CD14-positive monocyte (primary cell): ENCODE results near the gene CDH23. TPM values are rescaled to one million over a fixed set of nuclear protein-coding genes. Genes with fewer than 3 reads are reported as not detected.

Source experiments
- DNase-seq, 3 donors: peaks; one replicate each; pipeline ENCODE4 v3.0.0-alpha.2; 2011 to 2022
- H2AFZ ChIP-seq: 2 replicates; pipeline ENCODE4 v1.6.0; 2012; ENCODE audit warnings: mild to moderate bottlenecking, low read depth, low read length, inconsistent platforms; ENCODE audit not compliant: insufficient read depth, poor library complexity, severe bottlenecking
- H3K27ac ChIP-seq, 2 donors: 1 replicate in 1 of 2; 2 replicates in 1 of 2; pipeline ENCODE4 v1.5.1; 2012 to 2013; ENCODE audit warnings: low read length in 2 of 2, control low read depth in 1 of 2, inconsistent platforms in 1 of 2, low read depth in 1 of 2, mild to moderate bottlenecking in 1 of 2
- H3K27me3 ChIP-seq, 2 donors: one replicate each; pipeline versions ENCODE4 v1.6.0 to v1.6.1; 2011 to 2013; ENCODE audit warnings: low read length in 2 of 2; ENCODE audit not compliant: control insufficient read depth in 2 of 2, insufficient read depth in 2 of 2
- H3K36me3 ChIP-seq, 2 donors: replicated peaks in 1 of 2; 1 replicate in 1 of 2; 2 replicates in 1 of 2; pipeline versions ENCODE4 v1.5.1 to v1.6.1; 2012 to 2013; ENCODE audit warnings: low read length in 2 of 2, control low read depth in 1 of 2, inconsistent platforms in 1 of 2, mild to moderate bottlenecking in 1 of 2; ENCODE audit not compliant: insufficient read depth in 2 of 2, control insufficient read depth in 1 of 2
- H3K4me1 ChIP-seq, 2 donors: 1 replicate in 1 of 2; 2 replicates in 1 of 2; pipeline versions ENCODE4 v1.5.1 to v1.6.1; 2012 to 2013; ENCODE audit warnings: low read length in 2 of 2, control low read depth in 1 of 2, inconsistent platforms in 1 of 2, mild to moderate bottlenecking in 1 of 2, moderate library complexity in 1 of 2; ENCODE audit not compliant: insufficient read depth in 2 of 2, control insufficient read depth in 1 of 2
- H3K4me2 ChIP-seq: replicated peaks from 2 replicates; pipeline ENCODE3; 2012; ENCODE audit warnings: low read length, moderate library complexity, mild to moderate bottlenecking; ENCODE audit not compliant: poor library complexity, severe bottlenecking; ENCODE audit errors: extremely low read depth
- H3K4me3 ChIP-seq, 3 experiments: fragments of 200-600 bp in 1 of 3; sonication (generic) in 1 of 3; replicated peaks in 1 of 3; 1 replicate in 2 of 3; 2 replicates in 1 of 3; pipeline ENCODE4 v1.5.1; 2011 to 2013; ENCODE audit warnings: low read length in 3 of 3, mild to moderate bottlenecking in 3 of 3, control low read depth in 2 of 3, low read depth in 2 of 3, inconsistent platforms in 1 of 3, moderate library complexity in 1 of 3
- H3K79me2 ChIP-seq: 2 replicates; pipeline ENCODE4 v1.6.0; 2012; ENCODE audit warnings: mild to moderate bottlenecking, control low read depth, inconsistent platforms, low read length, moderate library complexity; ENCODE audit not compliant: insufficient read depth
- H3K9ac ChIP-seq: 2 replicates; pipeline ENCODE4 v1.6.0; 2017; ENCODE audit warnings: low read length, mild to moderate bottlenecking; ENCODE audit not compliant: insufficient read depth, poor library complexity, severe bottlenecking
- H3K9me3 ChIP-seq, 2 donors: replicated peaks in 1 of 2; 1 replicate in 1 of 2; 2 replicates in 1 of 2; pipeline versions ENCODE4 v1.5.1 to v1.6.1; 2012 to 2013; ENCODE audit warnings: low read length in 2 of 2, control low read depth in 1 of 2; ENCODE audit not compliant: control insufficient read depth in 1 of 2, insufficient read depth in 1 of 2
- H4K20me1 ChIP-seq: 2 replicates; pipeline ENCODE4 v1.6.0; 2012; ENCODE audit warnings: mild to moderate bottlenecking, low read length, control low read depth, moderate library complexity; ENCODE audit not compliant: insufficient read depth
- H3K27ac Mint-ChIP-seq, 7 donors: one replicate each; pipeline ENCODE4 v1.8.0; 2020; ENCODE audit warnings: mild to moderate bottlenecking in 7 of 7, mixed read lengths in 7 of 7, moderate library complexity in 6 of 7, inconsistent platforms in 2 of 7
- H3K27me3 Mint-ChIP-seq, 3 donors: one replicate each; pipeline ENCODE4 v1.8.0; 2021 to 2022; ENCODE audit warnings: low read depth in 3 of 3, mild to moderate bottlenecking in 3 of 3, mixed read lengths in 3 of 3, moderate library complexity in 3 of 3, inconsistent platforms in 1 of 3
- H3K36me3 Mint-ChIP-seq, 2 donors: one replicate each; pipeline ENCODE4 v1.8.0; 2020; ENCODE audit warnings: mixed read lengths in 2 of 2, inconsistent platforms in 1 of 2, mild to moderate bottlenecking in 1 of 2
- H3K4me1 Mint-ChIP-seq: one replicate; pipeline ENCODE4 v1.8.0; 2020; ENCODE audit warnings: mild to moderate bottlenecking, mixed read lengths
- H3K4me3 Mint-ChIP-seq, 2 donors: one replicate each; pipeline ENCODE4 v1.8.0; 2020; ENCODE audit warnings: mild to moderate bottlenecking in 2 of 2, mixed read lengths in 2 of 2, moderate library complexity in 1 of 2
- H3K9me3 Mint-ChIP-seq, 7 donors: one replicate each; pipeline ENCODE4 v1.8.0; 2020 to 2022; ENCODE audit warnings: mixed read lengths in 7 of 7, mild to moderate bottlenecking in 6 of 7, moderate library complexity in 6 of 7, inconsistent platforms in 2 of 7
- CTCF ChIP-seq: fragments of 200-600 bp; IDR thresholded peaks from one replicate; pipeline ENCODE4 v1.8.0; 2022; ENCODE audit warnings: antibody characterized with exemption, mild to moderate bottlenecking
- WGBS: methylation state at CpG from one replicate; pipeline ENCODE4 v1.1.5; 2013; ENCODE audit warnings: missing lambda C conversion rate; ENCODE audit not compliant: insufficient coverage; 5-methylcytosine and 5-hydroxymethylcytosine counted together
- intact Hi-C, 2 donors: fragments of 100-400 bp; cut with micrococcal nuclease; formaldehyde crosslinking; loops; one replicate each; pipeline versions ENCODE4 v1.15.0 to v1.15.1; 2023
- polyA plus RNA-seq, 3 donors: library from polyadenylated mRNA; depleted of rRNA in 1 of 3; unstranded in 2 of 3; stranded (reverse) in 1 of 3; fragments of 300-500 nt in 2 of 3; fragments of >200 nt in 1 of 3; fragmentation: Illumina TruSeq in 2 of 3; gene quantifications; 1 replicate in 2 of 3; 2 replicates in 1 of 3; pipeline ENCODE4 v1.2.3, GENCODE V29; 2012 to 2021

CDH23 gene
- polyA plus RNA-seq, 3 donors = 8.2 to 36.2 (median 10.5) TPM

GRCh38 chr10:71749396-71749795, 352.7 kb downstream of the CDH23 start:
- peak overlapping the region; percentile 91 to 96 (median 95) for H3K27ac Mint-ChIP-seq
- intact Hi-C loops = no loop called here

GRCh38 chr10:71750124-71750841, 353.6 kb downstream of the CDH23 start:
- no peak for TF ChIP-seq CTCF
- WGBS = 25% methylated on average over 11 of the region's 15 CpGs

More at GRCh38 chr10:71749396-71749795, 352.7 kb downstream of the CDH23 start:
- no peak for DNase-seq
- Histone ChIP-seq H3K4me3 (peak overlapping the region in 1 of 3 experiments; percentile 64), H3K27ac (peak overlapping the region; percentile 82 to 83), H3K4me1 (peaks cover 99 to 100% of the 10 kb centered on the region in 2 donors), H3K27me3 (no peaks in the 10 kb centered on the region), H3K79me2 (peaks cover 38% of the 10 kb centered on the region), H3K9me3 (no peaks in the 10 kb centered on the region), H3K36me3 (peaks cover 48 to 49% of the 10 kb centered on the region in 2 donors), H3K4me2 (peak overlapping the region; percentile 58), H3K9ac (no peak overlapping the region), H2AFZ (no peak overlapping the region), H4K20me1 (peaks cover 60% of the 10 kb centered on the region)
- Mint-ChIP-seq H3K36me3 (peaks cover 65 to 78% of the 10 kb centered on the region in 2 donors), H3K27me3 (peaks cover 0 to 2% (median 0%) of the 10 kb centered on the region in 3 donors), H3K4me1 (peaks cover 98% of the 10 kb centered on the region), H3K9me3 (peaks cover 0 to 2% (median 0%) of the 10 kb centered on the region in 7 donors), H3K4me3 (peak overlapping the region; percentile 37 to 76)
- TF ChIP-seq CTCF = no peak
- 36% methylated on average over 3 of the region's 4 CpGs for WGBS

More at GRCh38 chr10:71750124-71750841, 353.6 kb downstream of the CDH23 start:
- H3K9ac ChIP-seq = no peak overlapping the region
- peak overlapping the region; percentile 58 for H3K4me2 ChIP-seq
- H3K27me3 Mint-ChIP-seq = peaks cover 0 to 2% (median 0%) of the 10 kb centered on the region in 3 donors
- H3K9me3 Mint-ChIP-seq = peaks cover 0 to 2% (median 0%) of the 10 kb centered on the region in 7 donors
- H3K36me3 ChIP-seq = peaks cover 57 to 58% of the 10 kb centered on the region in 2 donors
- H2AFZ ChIP-seq = no peak overlapping the region
- H3K4me1 ChIP-seq = peaks cover 100% of the 10 kb centered on the region in 2 donors
- no peaks in the 10 kb centered on the region for H3K9me3 ChIP-seq
- H3K79me2 ChIP-seq = peaks cover 47% of the 10 kb centered on the region
- H3K27ac ChIP-seq = peak overlapping the region; percentile 82 to 83
- H4K20me1 ChIP-seq = peaks cover 69% of the 10 kb centered on the region
- peak overlapping the region; percentile 91 to 96 (median 95) for H3K27ac Mint-ChIP-seq
- no peaks in the 10 kb centered on the region for H3K27me3 ChIP-seq
- peak; percentile 68 to 81 (median 78) for DNase-seq
- H3K4me3 ChIP-seq = peak overlapping the region in 1 of 3 experiments; percentile 64
- intact Hi-C loops = loop anchor here in 1 of 2 donors (2.0 to 5.0 kb wide), 2 partner anchors 23 to 137 kb away; partner anchors contain the start of gene VSIR
- H3K4me3 Mint-ChIP-seq = peak overlapping the region; percentile 59 to 71
- H3K4me1 Mint-ChIP-seq = peaks cover 98% of the 10 kb centered on the region
- peaks cover 68 to 83% of the 10 kb centered on the region in 2 donors for H3K36me3 Mint-ChIP-seq
